Measurements from ENCODE around the gene BCL7A.

- TF ChIP-seq, protein P1, sequence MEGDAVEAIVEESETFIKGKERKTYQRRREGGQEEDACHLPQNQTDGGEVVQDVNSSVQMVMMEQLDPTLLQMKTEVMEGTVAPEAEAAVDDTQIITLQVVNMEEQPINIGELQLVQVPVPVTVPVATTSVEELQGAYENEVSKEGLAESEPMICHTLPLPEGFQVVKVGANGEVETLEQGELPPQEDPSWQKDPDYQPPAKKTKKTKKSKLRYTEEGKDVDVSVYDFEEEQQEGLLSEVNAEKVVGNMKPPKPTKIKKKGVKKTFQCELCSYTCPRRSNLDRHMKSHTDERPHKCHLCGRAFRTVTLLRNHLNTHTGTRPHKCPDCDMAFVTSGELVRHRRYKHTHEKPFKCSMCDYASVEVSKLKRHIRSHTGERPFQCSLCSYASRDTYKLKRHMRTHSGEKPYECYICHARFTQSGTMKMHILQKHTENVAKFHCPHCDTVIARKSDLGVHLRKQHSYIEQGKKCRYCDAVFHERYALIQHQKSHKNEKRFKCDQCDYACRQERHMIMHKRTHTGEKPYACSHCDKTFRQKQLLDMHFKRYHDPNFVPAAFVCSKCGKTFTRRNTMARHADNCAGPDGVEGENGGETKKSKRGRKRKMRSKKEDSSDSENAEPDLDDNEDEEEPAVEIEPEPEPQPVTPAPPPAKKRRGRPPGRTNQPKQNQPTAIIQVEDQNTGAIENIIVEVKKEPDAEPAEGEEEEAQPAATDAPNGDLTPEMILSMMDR (conservative IDR thresholded peaks at IDR 0.05; ENCODE audit: low read length) = no peak
- no peak for TF ChIP-seq EZH2phosphoT487 (IDR thresholded peaks at IDR 0.05; ENCODE audit: borderline replicate concordance)
These were observed 41.3 kb upstream of the BCL7A start for GRCh38 chr12:121980191-121980891.
